ENCODE measurements around the gene RRP1.

Gene RRP1

GRCh38 chr21:43801006-43801783, 11.8 kb downstream of the RRP1 start:
- no peak for DNase-seq (ENCODE audit: low read depth in 3 of 3)

- no peak for DNase-seq (ENCODE audit: low read depth in 3 of 3)
Measured at GRCh38 chr21:43802713-43803313, 13.4 kb downstream of the RRP1 start.

- no peak for DNase-seq (ENCODE audit: low read depth in 3 of 3)
Measured at GRCh38 chr21:43803558-43804300, 14.4 kb downstream of the RRP1 start.

- DNase-seq (ENCODE audit: low read depth in 3 of 3), result no peak
Measured at GRCh38 chr21:43805275-43805800, 16.0 kb downstream of the RRP1 start.

- no peak for DNase-seq (ENCODE audit: low read depth in 3 of 3)
Measured at GRCh38 chr21:43806017-43806710, 16.8 kb downstream of the RRP1 start.

- no peak for DNase-seq (ENCODE audit: low read depth in 3 of 3)
Measured at GRCh38 chr21:43808367-43808766, 19.0 kb downstream of the RRP1 start.

- no peak for DNase-seq (ENCODE audit: low read depth in 3 of 3)
Measured at GRCh38 chr21:43808832-43809251, 19.5 kb downstream of the RRP1 start.

GRCh38 chr21:43809346-43809799, 20.0 kb downstream of the RRP1 start:
- no peak for DNase-seq (ENCODE audit: low read depth in 3 of 3)

- DNase-seq (ENCODE audit: low read depth in 3 of 3), result no peak
Measured at GRCh38 chr21:43809853-43810504, 20.6 kb downstream of the RRP1 start.

- DNase-seq (ENCODE audit: low read depth in 3 of 3), result peak; percentile 76 to 88 (median 81)
Measured at GRCh38 chr21:43810505-43811261, 21.3 kb downstream of the RRP1 start.

GRCh38 chr21:43811262-43812105, 22.1 kb downstream of the RRP1 start:
- DNase-seq (ENCODE audit: low read depth in 3 of 3), result no peak

- DNase-seq (ENCODE audit: low read depth in 3 of 3), result no peak
Measured at GRCh38 chr21:43812139-43812821, 22.9 kb downstream of the RRP1 start.

GRCh38 chr21:43812957-43813655, 23.7 kb downstream of the RRP1 start:
- DNase-seq (ENCODE audit: low read depth in 3 of 3), result no peak

GRCh38 chr21:43813656-43813980, 24.2 kb downstream of the RRP1 start:
- no peak for DNase-seq (ENCODE audit: low read depth in 3 of 3)

GRCh38 chr21:43814215-43815106, 25.1 kb downstream of the RRP1 start:
- DNase-seq (ENCODE audit: low read depth in 3 of 3), result no peak

GRCh38 chr21:43815107-43815613, 25.8 kb downstream of the RRP1 start:
- DNase-seq (ENCODE audit: low read depth in 3 of 3), result no peak

GRCh38 chr21:43815991-43816390, 26.6 kb downstream of the RRP1 start:
- no peak for DNase-seq (ENCODE audit: low read depth in 3 of 3)
